HK-2 (cell line): Measurements from ENCODE around the gene ANK3.

ENCODE experiments used
- DNase-seq: peaks from one replicate; pipeline ENCODE4 v3.0.0-alpha.2; 2018; ENCODE audit not compliant: unreplicated experiment

The ANK3 gene

GRCh38 chr10:60377042-60377352 is 12.7 kb downstream of the ANK3 start:
- DNase-seq: no peak

DNA sequence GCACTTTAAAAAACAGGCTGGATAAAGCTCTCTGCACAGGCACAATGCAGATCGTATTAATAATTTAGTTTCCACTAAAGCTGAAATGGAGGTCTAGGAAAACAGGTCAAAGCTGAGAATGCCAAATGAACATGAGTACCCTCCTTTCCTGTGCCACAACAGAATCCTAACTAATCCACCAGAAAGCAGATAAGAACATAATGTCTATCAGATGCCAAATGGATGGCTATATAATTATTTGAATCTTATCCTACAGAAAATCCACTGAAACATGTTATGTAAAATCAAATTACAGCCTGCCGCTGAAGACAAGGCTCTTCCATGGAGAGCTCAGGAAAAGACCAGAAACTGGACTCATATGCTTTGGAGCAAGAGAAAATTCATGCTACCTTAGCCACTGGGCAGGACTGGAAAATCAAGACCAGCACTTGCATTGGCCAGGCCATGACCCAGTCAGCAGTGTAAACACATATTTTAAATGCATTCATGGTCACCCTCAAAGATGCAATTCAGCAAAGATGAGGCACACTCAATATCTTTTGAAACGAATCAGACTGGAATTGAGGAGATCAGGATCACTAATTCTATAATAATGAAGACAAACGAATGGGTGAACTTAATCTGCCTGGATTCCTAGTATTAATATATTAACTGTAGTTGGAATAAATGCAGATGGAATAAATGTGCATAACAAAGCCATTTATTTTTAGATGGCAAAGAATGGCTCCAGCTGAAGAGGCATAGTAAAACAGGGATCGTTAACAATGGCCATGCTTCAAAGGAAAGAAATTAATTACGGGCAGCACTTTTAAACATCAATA is 13.2 kb downstream of the ANK3 start:
- no peak for DNase-seq

DNA sequence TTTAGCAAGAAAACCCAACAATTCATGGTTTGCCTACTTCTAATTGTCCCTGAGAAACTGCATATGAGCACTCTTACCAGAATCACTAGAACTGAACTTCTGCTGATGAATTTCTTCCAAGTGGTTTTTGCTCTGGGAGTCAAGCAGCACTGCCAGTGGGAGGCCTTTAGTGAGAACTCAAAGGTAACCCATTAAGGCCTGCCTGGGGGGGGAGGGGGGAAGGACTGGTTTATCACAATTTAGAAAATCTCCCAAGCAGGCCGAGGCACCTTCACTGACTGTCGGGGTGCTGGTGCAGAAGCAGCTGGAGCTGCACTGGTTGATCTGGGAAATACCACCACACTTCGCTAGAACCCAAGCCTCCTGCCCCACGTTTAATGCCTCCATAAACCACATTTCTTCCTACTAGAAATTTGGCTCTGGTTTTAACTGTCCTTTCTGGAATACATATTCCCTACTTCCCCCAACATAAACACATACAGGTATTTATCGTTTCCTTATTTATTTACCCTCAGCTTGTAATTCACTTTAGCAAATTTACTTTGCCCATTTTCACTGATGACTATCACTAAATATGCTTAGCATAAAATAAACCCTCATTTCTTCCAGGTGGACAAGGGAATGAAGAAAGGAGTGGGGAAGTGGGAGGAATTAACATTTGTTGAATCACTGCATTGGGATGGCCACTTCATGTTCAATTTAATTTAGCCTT is 14.2 kb downstream of the ANK3 start:
- DNase-seq: no peak

- no peak for DNase-seq
These were observed 14.8 kb downstream of the ANK3 start for GRCh38 chr10:60374836-60375235.

DNA sequence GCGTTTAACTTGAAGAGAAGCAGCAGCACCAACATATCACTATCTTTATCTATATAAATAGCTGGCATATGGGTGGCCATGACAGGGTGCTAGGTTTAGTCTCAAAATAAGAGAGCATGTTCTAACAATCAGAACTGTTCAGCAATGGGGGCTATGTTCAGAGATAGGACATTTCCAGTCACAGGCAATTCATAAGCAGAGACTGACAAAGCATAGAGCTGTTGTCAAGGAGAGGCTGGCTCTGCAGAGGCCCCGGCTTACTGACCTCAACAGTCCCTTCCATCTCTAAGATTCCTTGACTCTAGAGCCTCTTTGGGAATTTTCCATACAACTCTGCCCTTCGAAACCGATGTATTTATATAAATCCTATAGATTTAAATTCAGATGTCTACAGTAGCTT is 17.2 kb downstream of the ANK3 start:
- no peak for DNase-seq

- DNase-seq: no peak
These were observed 20.1 kb downstream of the ANK3 start for GRCh38 chr10:60369547-60369930.

DNA sequence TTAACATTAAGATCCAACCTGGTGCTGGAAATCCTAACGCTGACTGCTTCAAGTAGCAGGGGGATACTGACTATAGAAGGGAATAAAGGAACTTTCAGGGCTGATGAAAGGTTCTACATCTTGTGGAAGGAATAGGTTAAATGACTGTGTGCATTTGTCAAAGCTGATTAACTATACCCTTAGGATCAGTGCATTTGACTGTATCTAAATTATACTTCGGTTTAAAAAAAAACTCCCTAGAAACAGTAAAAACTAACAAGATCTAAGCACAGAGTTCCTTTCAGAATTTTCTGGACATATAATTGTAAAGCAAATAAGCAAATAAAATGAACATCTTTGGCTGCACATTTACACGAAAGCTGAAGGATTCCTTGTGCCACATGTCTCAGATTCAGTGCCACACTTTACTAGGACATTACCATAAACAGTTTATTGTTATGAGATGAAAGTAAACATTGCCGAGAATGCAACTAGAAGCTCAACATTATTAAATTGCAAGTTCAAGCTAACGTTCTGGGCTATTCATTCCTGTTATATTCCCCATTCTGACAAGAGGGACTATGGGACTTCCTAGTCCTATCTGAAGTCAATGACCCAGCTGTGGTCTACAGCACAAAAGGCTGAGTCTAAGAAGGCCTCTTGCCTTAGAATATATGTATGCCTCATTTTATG is 20.7 kb downstream of the ANK3 start:
- DNase-seq: no peak

DNA sequence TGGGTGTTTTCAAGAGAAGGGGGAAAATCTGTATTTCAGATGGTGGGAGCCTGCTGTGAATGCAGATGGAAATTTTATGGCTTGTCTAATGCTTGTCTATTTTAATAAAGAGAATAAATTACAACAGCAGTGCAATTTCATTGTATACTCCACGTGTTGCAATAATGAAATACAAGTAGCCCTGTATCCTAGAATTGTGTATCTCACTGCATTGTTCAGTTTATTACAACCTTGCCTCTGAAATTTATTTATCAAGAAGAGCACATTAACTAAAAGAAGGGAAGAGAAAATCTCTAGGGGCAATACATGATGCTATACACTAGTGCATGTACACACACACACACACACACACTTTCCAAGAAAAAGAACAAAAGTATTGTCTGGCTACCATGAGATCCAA is 21.8 kb downstream of the ANK3 start:
- no peak for DNase-seq

- no peak for DNase-seq
These were observed 22.2 kb downstream of the ANK3 start for GRCh38 chr10:60367431-60367830.

DNA sequence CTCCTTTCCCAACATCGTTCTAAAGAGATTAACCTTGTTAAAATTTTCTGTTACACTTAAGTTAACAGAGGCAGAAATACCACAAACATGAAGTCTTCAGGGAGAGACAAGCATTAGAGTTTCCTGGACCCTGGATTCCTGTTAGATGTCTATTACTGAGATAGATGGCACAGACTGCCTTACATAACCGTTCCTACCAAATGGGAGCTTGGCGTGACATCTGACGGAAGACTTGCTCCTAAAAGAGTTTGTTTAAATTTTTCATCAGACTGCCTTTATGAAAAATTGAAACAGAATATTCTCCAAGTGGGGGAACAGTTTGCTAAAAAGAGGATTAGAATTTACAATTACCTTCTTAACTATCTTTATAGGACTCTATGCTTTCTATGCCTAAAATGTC is 22.7 kb downstream of the ANK3 start:
- DNase-seq: no peak

DNA sequence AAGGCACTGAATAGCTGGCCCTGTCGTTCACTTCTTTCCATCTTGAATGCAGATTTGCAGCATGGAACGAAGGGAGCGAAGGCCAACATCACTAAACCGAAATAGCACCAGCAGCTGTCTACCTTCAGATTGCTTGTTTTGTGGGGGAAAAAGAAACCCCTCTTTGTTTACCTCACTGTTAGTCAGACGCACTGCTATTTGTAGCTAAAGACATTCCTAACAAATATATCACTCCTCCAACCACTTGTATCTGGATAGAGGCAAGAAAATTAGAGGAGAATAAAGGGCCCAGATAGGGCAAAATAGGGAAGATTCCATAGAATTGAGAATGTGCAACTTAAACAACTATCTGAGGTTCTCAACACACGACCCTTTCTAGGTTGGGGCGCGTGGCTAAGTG is 26.5 kb downstream of the ANK3 start:
- DNase-seq: no peak

DNA sequence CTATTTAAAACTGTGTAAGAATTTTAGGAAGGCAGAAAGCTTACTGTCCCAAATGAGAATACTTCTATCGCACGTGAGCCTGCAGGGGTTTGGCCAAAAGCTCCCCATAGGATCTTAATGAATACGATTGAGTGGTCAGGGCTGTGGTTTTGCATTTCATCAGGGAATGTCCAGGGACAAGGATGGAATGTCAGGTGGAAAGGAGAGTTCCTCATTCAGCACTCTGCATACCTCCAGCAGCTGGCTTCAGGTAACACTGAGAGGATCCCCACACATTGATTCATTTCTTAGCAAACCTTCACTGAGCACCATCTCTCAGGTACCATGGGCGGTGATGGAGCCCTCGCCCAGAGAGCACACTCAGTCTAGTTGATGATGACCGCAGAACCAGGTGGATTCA is 27.2 kb downstream of the ANK3 start:
- DNase-seq: no peak

DNA sequence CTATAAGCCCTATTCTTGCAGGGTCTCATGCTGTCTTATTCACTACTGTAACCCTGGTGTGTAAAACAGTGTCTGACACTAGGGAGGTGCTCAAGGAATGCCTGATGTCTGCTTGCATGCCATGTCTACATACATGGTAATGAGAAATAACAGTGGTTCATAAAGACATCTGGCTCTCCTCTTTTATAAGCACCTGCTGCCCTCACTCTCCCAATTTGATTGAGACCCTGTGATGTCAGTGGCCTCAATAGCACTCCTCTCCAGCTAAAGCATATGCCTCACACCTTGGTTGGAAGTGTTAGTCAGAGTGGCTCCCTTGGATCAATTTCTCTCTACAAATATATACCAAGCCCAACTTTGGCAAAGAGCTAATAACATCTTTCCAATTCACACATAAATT is 30.6 kb downstream of the ANK3 start:
- no peak for DNase-seq

GRCh38 chr10:60358282-60358681 is 31.4 kb downstream of the ANK3 start:
- no peak for DNase-seq

DNA sequence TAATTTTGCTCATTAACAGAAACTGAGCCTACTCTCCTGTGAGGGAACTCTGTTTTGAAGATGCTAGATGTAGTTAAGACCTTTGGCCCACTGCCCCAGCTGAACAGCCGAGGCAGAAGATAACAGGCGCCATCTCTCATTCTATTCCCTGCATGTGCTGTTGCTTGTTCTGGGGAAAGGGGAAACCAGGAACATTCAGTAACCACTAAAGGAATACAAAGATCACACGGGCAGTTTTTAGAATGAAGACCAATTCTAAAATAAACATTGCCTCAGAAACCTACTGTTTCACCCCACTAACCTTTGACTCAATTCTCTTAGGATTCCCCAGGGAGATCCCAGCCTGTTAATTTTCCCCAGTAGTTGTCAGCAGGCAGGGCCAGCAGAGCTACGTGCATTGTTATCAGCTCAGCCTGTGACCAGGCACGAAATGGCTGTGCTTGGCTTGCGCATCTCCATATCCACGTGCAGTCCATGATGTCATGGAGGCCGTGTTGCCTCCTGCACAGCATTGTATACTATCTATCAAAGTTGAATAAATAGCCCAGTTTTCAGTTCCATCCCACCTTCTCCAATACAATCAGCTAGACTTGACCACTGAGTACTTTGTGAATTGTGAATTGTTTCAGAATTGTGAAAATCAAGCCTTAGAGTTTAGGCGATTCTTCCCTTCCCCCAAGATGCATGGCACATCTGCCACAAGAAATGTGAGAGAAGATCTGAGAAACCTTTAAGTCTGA is 36.0 kb downstream of the ANK3 start:
- no peak for DNase-seq

DNA sequence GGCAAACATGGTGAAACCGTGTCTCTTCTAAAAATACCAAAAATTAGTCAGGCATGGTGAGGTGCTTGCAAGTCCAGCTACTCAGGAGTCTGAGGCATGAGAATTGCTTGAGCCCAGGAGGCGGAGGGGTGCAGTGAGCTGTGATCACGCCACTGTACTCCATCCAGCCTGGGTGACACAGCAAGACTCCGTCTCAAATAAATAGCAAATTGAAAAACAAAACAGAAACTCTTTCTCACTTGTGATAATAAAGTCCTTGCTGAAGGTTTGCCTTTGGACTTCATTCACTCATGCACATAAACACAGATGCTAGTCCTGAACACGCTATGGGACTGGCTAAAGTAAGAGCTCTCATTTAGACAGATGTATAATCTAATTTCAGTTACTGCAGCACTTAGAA is 37.6 kb downstream of the ANK3 start:
- no peak for DNase-seq

GRCh38 chr10:60351191-60351853 is 38.4 kb downstream of the ANK3 start:
- no peak for DNase-seq

GRCh38 chr10:60350400-60350799 is 39.3 kb downstream of the ANK3 start:
- no peak for DNase-seq

GRCh38 chr10:60349426-60349825 is 40.2 kb downstream of the ANK3 start:
- DNase-seq: no peak

- DNase-seq: no peak
These were observed 40.7 kb downstream of the ANK3 start for GRCh38 chr10:60348982-60349381.

- DNase-seq: no peak
These were observed 42.4 kb downstream of the ANK3 start for GRCh38 chr10:60347270-60347669.

DNA sequence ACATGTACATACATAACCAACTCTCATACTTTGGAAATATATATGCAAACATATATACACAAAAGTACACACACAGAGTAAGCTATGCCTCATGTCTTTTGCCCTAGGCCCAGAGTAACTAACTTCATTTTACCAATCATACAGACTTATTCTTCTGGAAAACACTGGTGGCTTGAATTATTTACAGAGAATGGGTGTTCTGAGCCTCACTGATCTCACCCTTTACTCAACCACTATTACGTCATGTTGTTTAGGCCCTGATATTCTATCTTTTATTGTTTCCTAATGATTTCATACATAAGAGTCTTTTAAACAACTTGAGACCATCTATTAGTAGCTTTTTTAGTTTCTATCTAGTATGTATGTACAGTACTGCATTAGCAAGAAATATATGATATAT is 43.0 kb downstream of the ANK3 start:
- DNase-seq: no peak
